ENCODE results near the gene RIPK1.
"Not testable (repeated sequence)": the region's sequence is repeated elsewhere in the genome, so short reads cannot be mapped to it uniquely, and the experiment has no call there.

RIPK1 gene

DNA sequence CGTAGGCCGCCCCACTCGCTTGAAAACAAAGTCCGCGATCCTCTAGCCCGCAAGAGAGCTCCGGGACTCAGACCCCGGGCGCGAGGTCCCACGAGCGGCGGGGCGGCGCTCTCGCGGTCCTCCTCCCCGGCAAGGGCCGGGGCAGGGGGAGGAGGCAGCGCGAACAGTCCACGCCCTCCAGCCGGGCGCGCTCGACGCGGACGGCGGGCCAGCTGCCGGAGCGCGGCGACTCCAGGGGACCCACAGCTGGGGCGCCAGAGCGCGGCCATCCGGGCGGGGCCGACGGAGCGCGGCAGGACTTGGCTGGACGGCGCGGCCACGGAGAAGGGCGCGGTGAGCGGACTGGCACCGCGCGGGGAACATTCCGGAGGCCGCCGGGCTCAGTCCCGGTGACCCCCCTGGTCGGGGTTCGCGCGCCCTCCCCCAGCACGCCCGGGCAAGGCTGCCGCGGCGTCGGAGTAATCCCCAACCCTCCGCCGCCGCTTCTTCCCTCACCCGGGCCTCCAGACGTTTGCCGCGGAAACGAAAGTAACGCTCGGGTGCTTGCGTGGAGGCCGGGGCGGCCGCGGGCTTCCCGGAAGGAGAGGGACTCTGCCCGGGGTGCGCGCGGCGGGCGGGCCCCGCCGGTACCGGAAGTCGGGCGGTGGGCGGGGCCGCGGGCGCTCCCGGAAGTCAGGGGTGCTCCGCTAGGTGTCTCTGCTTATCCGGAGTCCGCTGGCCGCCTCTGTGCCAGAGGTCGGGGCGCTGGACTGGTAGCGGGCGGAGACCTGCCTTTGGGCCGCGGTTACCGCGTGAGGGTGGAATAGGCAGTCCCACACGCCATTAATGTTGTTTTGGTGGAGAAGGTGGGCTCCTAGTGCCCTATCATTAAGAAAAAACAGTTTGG lies at the start of gene RIPK1:
Gene RIPK1 (plus strand): TSS at position 166 of the 886 bp plus-strand sequence. CDS start 8,330 bp downstream, outside the sequence.
- peak within 1 kb of the TSS; percentile 96 to 99 for H3K27ac ChIP-seq
- TF ChIP-seq CTCF (IDR thresholded peaks at IDR 0.05): no peak
- DNase-seq (ENCODE audit: low spot score): peak; percentile 96
- peak within 1 kb of the TSS; percentile 94 for H3K4me3 ChIP-seq

DNA sequence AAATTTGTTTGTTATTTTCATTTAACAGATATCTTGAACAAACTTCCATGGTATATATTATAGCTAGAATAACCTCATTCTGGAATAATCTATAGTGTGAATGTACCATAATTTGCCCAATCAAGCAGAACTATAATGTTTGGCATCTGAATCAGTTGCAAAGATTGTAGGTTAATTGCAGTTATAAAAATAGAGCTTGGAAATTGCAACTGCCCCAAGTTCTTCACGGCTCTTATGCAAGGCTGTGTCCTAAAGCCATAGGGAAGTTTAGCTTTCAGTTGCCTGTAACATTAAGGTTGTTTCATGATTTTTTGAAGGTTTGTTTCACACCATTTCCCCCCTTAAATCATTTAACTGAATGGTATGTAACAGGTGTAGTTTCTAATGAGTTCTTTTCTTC lies 49.2 kb upstream of the RIPK1 start:
- H3K4me3 ChIP-seq: no peak overlapping the region
- H3K27ac ChIP-seq: no peak overlapping the region
- no peak for TF ChIP-seq CTCF (IDR thresholded peaks at IDR 0.05)
- no peak for DNase-seq (ENCODE audit: low spot score)

- Histone ChIP-seq H3K4me3 (no peak overlapping the region), H3K27ac (no peak overlapping the region)
- no peak for DNase-seq (ENCODE audit: low spot score)
- no peak for TF ChIP-seq CTCF (IDR thresholded peaks at IDR 0.05)
Measured at GRCh38 chr6:3019749-3020320, 48.5 kb upstream of the RIPK1 start.

DNA sequence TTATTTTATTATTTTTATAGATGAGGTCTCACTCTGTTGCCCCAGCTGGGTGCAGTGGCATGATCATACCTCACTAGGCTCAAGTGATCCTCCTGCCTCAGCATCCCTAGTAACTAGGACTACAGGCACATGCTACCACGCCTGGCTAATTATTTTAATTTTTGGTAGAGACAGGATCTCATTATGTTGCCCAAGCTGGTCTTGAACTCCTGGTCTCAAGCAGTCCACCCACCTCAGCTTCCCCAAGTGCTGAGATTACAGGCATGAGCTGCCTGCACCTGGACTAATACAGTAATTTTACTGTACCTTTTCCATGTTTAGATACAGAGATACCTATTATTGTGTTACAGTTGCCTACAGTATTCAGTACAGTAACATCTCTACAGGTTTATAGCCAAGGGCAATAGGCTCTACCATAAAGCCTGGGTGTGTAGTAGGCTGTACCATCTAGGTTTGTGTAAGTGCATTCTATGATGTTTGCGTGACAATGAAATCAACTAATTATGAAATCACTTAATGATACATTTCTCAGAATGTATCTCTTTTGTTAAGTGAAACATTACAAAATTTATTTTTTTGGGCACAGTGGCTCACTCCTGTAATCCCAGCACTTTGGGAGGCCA lies 47.2 kb upstream of the RIPK1 start:
- not testable (repeated sequence) for DNase-seq (ENCODE audit: low spot score); H3K27ac ChIP-seq; H3K4me3 ChIP-seq

- Histone ChIP-seq H3K27ac (peak overlapping the region; percentile 87 to 88), H3K4me3 (peak overlapping the region; percentile 67)
- no peak for TF ChIP-seq CTCF (IDR thresholded peaks at IDR 0.05)
- no peak for DNase-seq (ENCODE audit: low spot score)
Measured at GRCh38 chr6:3022765-3023662, 45.3 kb upstream of the RIPK1 start.

DNA sequence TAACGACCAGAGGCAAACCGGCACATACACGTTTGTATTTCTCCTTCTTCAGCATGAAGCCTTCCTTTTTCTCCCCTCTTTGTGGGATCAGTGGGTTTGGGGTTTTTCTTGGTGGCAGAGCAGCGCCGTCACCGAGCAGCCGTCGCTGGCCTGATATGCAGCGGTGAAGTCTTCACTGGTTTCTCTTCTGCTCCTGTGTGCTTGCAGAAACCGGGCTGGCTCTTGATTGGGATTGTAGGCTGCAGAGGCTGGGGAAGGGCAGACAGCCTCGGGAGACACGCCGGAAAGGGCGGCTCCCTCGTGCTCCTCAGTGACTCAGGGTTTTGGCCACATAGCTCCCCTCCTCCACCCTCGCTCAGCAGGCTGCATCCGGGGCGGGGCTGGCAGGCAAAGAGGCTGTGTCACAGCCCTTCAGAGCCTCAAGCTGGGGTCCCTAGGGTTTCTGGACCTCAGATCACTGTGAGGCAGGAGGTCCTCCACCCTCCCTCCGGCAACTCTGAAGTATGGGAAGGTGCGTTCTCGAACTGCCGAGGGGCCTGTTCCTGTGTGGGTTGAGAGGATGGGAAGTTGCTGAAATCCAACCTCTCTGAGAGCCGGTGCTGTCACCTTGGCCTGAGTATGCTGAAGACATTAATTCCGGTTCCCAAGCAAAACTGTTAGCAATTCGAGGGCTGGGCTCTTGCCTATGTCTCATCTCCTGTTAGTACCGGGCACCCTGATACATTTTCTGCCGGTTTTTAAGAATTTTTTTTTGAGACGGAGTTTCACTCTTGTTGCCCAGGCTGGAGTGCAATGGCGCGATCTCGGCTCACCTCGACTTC lies 44.4 kb upstream of the RIPK1 start:
- peak overlapping the region; percentile 87 to 88 for H3K27ac ChIP-seq
- no peak for TF ChIP-seq CTCF (IDR thresholded peaks at IDR 0.05)
- H3K4me3 ChIP-seq: peak overlapping the region; percentile 67
- DNase-seq (ENCODE audit: low spot score): peak; percentile 94
